Fibroblast of lung (primary cell): ENCODE data around the gene TDRD1. TPM values are rescaled to one million over a fixed set of nuclear protein-coding genes. Genes with fewer than 3 reads are reported as not detected.

ENCODE experiments used
- DNase-seq, 2 donors: peaks; one replicate each; pipeline versions ENCODE4 v3.0.0 to v3.0.0-alpha.2; 2010; ENCODE audit warnings: low read depth in 2 of 2
- H2AFZ ChIP-seq: 2 replicates; pipeline ENCODE4 v1.5.1; 2012; ENCODE audit warnings: low read length, control low read depth, inconsistent platforms
- H3K27ac ChIP-seq: 2 replicates; pipeline ENCODE4 v1.5.1; 2011; ENCODE audit warnings: low read length, control low read depth; ENCODE audit not compliant: insufficient read depth
- H3K27me3 ChIP-seq: 2 replicates; pipeline ENCODE4 v1.5.1; 2011; ENCODE audit warnings: mild to moderate bottlenecking, low read length; ENCODE audit not compliant: control insufficient read depth, insufficient read depth
- H3K36me3 ChIP-seq: 2 replicates; pipeline ENCODE4 v1.5.1; 2011; ENCODE audit warnings: low read length; ENCODE audit not compliant: control insufficient read depth, insufficient read depth
- H3K4me1 ChIP-seq: 2 replicates; pipeline ENCODE4 v1.5.1; 2011; ENCODE audit warnings: low read length; ENCODE audit not compliant: control insufficient read depth, insufficient read depth; ENCODE audit errors: extremely low read depth
- H3K4me2 ChIP-seq: 2 replicates; pipeline ENCODE4 v1.5.1; 2011; ENCODE audit warnings: low read length, control low read depth; ENCODE audit not compliant: insufficient read depth; ENCODE audit errors: extremely low read depth
- H3K4me3 ChIP-seq, 4 experiments: fragments of 200-600 bp in 1 of 4; sonication (generic) in 1 of 4; replicated peaks in 1 of 4; 2 replicates each; pipeline ENCODE4 v1.5.1; 2011 to 2016; ENCODE audit warnings: low read length in 4 of 4, low read depth in 3 of 4, mild to moderate bottlenecking in 3 of 4, control low read depth in 2 of 4, inconsistent platforms in 1 of 4, mixed read lengths in 1 of 4; ENCODE audit not compliant: insufficient read depth in 1 of 4; ENCODE audit errors: control extremely low read depth in 1 of 4
- H3K79me2 ChIP-seq: 2 replicates; pipeline ENCODE4 v1.5.1; 2012; ENCODE audit warnings: mild to moderate bottlenecking, low read length, inconsistent platforms; ENCODE audit not compliant: control insufficient read depth, insufficient read depth
- H3K9ac ChIP-seq: 2 replicates; pipeline ENCODE4 v1.5.1; 2011; ENCODE audit warnings: mild to moderate bottlenecking, low read length, control low read depth; ENCODE audit not compliant: insufficient read depth
- H3K9me3 ChIP-seq: 2 replicates; pipeline ENCODE4 v1.5.1; 2012; ENCODE audit warnings: low read depth, low read length; ENCODE audit not compliant: control insufficient read depth, insufficient read depth
- H4K20me1 ChIP-seq: 2 replicates; pipeline ENCODE4 v1.5.1; 2011; ENCODE audit warnings: low read length; ENCODE audit not compliant: control insufficient read depth, insufficient read depth; ENCODE audit errors: extremely low read depth
- CTCF ChIP-seq, 2 donors: IDR thresholded peaks in 1 of 2; conservative IDR thresholded peaks in 1 of 2; 1 replicate in 1 of 2; 2 replicates in 1 of 2; pipeline ENCODE4 v1.5.1; 2011 to 2012; ENCODE audit warnings: low read length in 2 of 2, control low read depth in 1 of 2, inconsistent platforms in 1 of 2, low read depth in 1 of 2, mild to moderate bottlenecking in 1 of 2
- EZH2 ChIP-seq: IDR thresholded peaks from 2 replicates; pipeline ENCODE4 v1.5.1; 2012; ENCODE audit warnings: low read length, control low read depth, mild to moderate bottlenecking; ENCODE audit errors: missing control alignments
- polyA plus RNA-seq, 2 donors: library from polyadenylated mRNA; depleted of rRNA in 1 of 2; stranded (reverse) in 1 of 2; unstranded in 1 of 2; fragments of >200 nt; gene quantifications; 2 replicates each; pipeline ENCODE4 v1.2.1, GENCODE V29; 2011 to 2012; ENCODE audit warnings: missing spikeins in 1 of 2
- total RNA-seq: library from RNA; depleted of rRNA; stranded (reverse); fragments of >200 nt; gene quantifications from 2 replicates; pipeline ENCODE4 v1.2.1, GENCODE V29; 2014

The TDRD1 gene
- total and polyA plus RNA-seq, 2 donors (not counting 1 experiment from before 2014, with no cell fraction given): 0.22 TPM; not detected in 1

- Histone ChIP-seq H3K79me2 (peaks cover 18% of the 10 kb centered on the region), H3K9ac (peak overlapping the region; percentile 95), H3K4me2 (peak overlapping the region; percentile 84), H3K9me3 (no peaks in the 10 kb centered on the region), H3K27me3 (no peaks in the 10 kb centered on the region), H4K20me1 (no peaks in the 10 kb centered on the region), H3K4me1 (no peaks in the 10 kb centered on the region), H2AFZ (peak overlapping the region; percentile 94), H3K36me3 (no peaks in the 10 kb centered on the region), H3K27ac (peak overlapping the region; percentile 85), H3K4me3 (peak overlapping the region; percentile 78 to 93 (median 80))
- DNase-seq: no peak
- TF ChIP-seq EZH2 (no peak), CTCF (conservative IDR thresholded peaks at IDR 0.05 in 1 of 2, IDR thresholded peaks at IDR 0.05 in 1 of 2; ENCODE audit: low read depth in 1 of 2, low read length in 2 of 2) (no peak)
Observed at GRCh38 chr10:114173603-114173920, 5.6 kb upstream of the TDRD1 start.

GRCh38 chr10:114173921-114174694 is 5.0 kb upstream of the TDRD1 start, which contains the start of gene CCDC186:
Gene CCDC186 (minus strand): TSS chr10:114174203. CDS start chr10:114163268, 10,935 bp downstream.
- no peaks in the 10 kb centered on the region for H3K4me1 ChIP-seq
- peak within 1 kb of the TSS; percentile 95 for H3K9ac ChIP-seq
- H2AFZ ChIP-seq: peak within 1 kb of the TSS; percentile 94
- peak within 1 kb of the TSS; percentile 78 to 93 (median 80) for H3K4me3 ChIP-seq
- no peaks in the 10 kb centered on the region for H4K20me1 ChIP-seq
- DNase-seq: peak; percentile 77 to 88
- H3K27me3 ChIP-seq: no peaks in the 10 kb centered on the region
- H3K9me3 ChIP-seq: no peaks in the 10 kb centered on the region
- H3K4me2 ChIP-seq: peak within 1 kb of the TSS; percentile 84
- H3K79me2 ChIP-seq: peaks cover 18% of the 10 kb centered on the region
- TF ChIP-seq CTCF (conservative IDR thresholded peaks at IDR 0.05 in 1 of 2, IDR thresholded peaks at IDR 0.05 in 1 of 2; ENCODE audit: low read depth in 1 of 2, low read length in 2 of 2) (no peak), EZH2 (no peak)
- H3K27ac ChIP-seq: peak within 1 kb of the TSS; percentile 85
- no peaks in the 10 kb centered on the region for H3K36me3 ChIP-seq

- no peak for TF ChIP-seq CTCF (conservative IDR thresholded peaks at IDR 0.05 in 1 of 2, IDR thresholded peaks at IDR 0.05 in 1 of 2; ENCODE audit: low read depth in 1 of 2, low read length in 2 of 2)
- no peak for TF ChIP-seq EZH2
- no peak overlapping the region for H3K27ac ChIP-seq
- no peaks in the 10 kb centered on the region for H3K9me3 ChIP-seq
- no peak overlapping the region for H3K9ac ChIP-seq
- peak; percentile 14 to 69 for DNase-seq
- H3K4me2 ChIP-seq: peak overlapping the region; percentile 78
- peak overlapping the region; percentile 78 to 93 (median 80) for H3K4me3 ChIP-seq
- H3K4me1 ChIP-seq: no peaks in the 10 kb centered on the region
- H4K20me1 ChIP-seq: no peaks in the 10 kb centered on the region
- no peaks in the 10 kb centered on the region for H3K27me3 ChIP-seq
- peak overlapping the region; percentile 38 for H2AFZ ChIP-seq
- H3K36me3 ChIP-seq: no peaks in the 10 kb centered on the region
- peaks cover 16% of the 10 kb centered on the region for H3K79me2 ChIP-seq
Observed at GRCh38 chr10:114174695-114175188, 4.4 kb upstream of the TDRD1 start.
